Lower lobe of right lung (tissue), 2 donors: ENCODE results near the gene CCDC60. TPM values are rescaled to one million over a fixed set of nuclear protein-coding genes. Genes with fewer than 3 reads are reported as not detected.

Experiments used
- ATAC-seq, 2 donors: fragments of 200-7000 bp; cut with Tn5 transposase; one replicate each; pipeline ENCODE4 v1.9.1; 2020 to 2022; ENCODE audit warnings: mild to moderate bottlenecking in 2 of 2, moderate library complexity in 2 of 2
- DNase-seq: peaks from one replicate; pipeline ENCODE4 v3.0.0-alpha.2; 2020
- H3K27ac ChIP-seq: fragments of 200-600 bp; one replicate; pipeline ENCODE4 v1.8.0; 2022
- H3K27me3 ChIP-seq: fragments of 200-600 bp; one replicate; pipeline ENCODE4 v1.8.0; 2022; ENCODE audit warnings: low read depth
- H3K36me3 ChIP-seq: fragments of 200-600 bp; one replicate; pipeline ENCODE4 v1.8.0; 2022; ENCODE audit warnings: mild to moderate bottlenecking
- H3K4me1 ChIP-seq: fragments of 200-600 bp; one replicate; pipeline ENCODE4 v1.8.0; 2022
- H3K4me3 ChIP-seq: fragments of 200-600 bp; one replicate; pipeline ENCODE4 v1.8.0; 2022; ENCODE audit warnings: mild to moderate bottlenecking
- H3K9me3 ChIP-seq: fragments of 200-600 bp; one replicate; pipeline ENCODE4 v1.8.0; 2022
- intact Hi-C: fragments of 100-400 bp; cut with DNase I; formaldehyde crosslinking; loops from one replicate; pipeline ENCODE4 v1.11.0; 2022
- long read RNA-seq: library from polyadenylated mRNA; unstranded; transcript quantifications from one replicate; pipeline ENCODE4 v2.0.0, GENCODE V29; 2021
- total RNA-seq: library from RNA; stranded (reverse); fragmentation: NEBNext Ultra II Directional; extraction: Animal tissue kit (Norgen Biotek cat#: 25700); gene quantifications from one replicate; pipeline ENCODE4 v1.2.1, GENCODE V29; 2021
- TF ChIP-seq, protein P1 (sequence below): fragments of 200-600 bp; IDR thresholded peaks from one replicate; pipeline ENCODE4 v1.8.0; 2022; ENCODE audit warnings: antibody characterized with exemption, mild to moderate bottlenecking
- donor health status: DM: no; HTN: yes; CAD: no; lungs with severe emphysema.

Gene CCDC60, protein sequence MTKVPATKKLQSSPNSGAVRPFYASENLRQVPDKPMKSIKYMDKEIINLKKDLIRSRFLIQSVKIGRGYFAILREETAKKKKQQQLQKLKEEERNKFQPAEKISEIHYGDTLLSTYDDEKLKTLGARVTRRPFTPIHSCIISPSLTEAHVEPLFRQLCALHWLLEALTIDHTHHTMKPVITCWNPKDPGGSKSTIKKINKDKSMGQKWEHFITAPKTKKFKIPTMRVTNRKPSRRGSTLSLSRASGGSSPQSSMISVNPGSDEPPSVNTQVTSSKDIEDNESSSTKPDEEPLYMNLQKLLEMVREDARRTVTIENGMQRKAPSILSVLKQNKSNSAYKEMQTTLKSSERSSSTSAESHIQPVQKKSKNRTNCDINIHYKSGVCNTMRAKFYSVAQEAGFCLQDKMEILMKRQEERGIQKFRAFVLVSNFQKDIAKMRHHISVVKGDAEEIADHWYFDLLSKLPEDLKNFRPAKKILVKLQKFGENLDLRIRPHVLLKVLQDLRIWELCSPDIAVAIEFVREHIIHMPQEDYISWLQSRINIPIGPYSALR
- total RNA-seq, result 2.2 TPM
- long read RNA-seq, partial matches to known transcripts, result 0 of 2 reads
- long read RNA-seq, other reads (novel, unspliced or antisense), result 2 of 2 reads

DNA sequence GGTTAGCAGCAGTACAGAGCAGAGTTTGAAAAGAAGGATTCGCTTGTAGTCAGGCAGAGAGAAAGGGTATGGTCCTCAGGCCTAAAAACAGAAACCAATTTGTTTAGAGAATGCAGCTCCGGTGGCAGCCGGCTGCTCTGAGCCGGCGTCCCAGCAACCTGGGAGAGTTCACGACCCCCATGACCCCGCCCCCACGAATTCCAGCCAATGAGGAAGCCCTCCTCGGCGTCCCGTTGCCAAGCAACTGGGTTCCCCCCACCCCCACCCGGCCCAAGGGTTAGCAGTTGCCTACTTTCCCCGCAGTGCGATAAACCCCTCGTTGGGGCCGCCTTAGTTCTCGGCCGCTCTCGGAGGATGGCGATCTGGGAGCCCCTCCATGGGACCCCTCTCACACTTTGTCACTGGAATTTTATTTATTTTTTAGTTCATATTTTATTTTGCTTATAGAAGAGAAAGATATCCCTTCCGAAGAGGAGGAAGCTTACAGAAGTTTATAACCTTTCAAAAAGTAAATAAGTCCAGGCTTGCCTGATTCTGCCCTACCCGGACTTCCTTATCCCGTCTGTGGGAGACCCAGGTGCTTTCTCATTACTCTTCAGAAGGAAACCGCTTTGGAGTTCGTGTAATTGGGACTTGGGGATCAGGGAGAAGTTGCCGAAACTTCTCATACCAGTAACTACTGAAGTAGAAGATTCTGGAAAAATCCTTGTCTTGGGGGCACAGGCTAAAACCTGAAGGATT lies at the start of gene CCDC60:
TSS of gene CCDC60 (plus strand) at position 300 of the 741 bp plus-strand sequence. CDS start 448 bp downstream, outside the sequence.
- DNase-seq (peak; percentile 50), ATAC-seq (no peak)
- H3K27me3 ChIP-seq, result no peaks in the 10 kb centered on the region
- H3K9me3 ChIP-seq, result no peaks in the 10 kb centered on the region
- intact Hi-C loops, result no loop called here
- H3K36me3 ChIP-seq, result no peaks in the 10 kb centered on the region
- no peak within 1 kb of the TSS for H3K4me3 ChIP-seq
- H3K4me1 ChIP-seq, result no peaks in the 10 kb centered on the region
- H3K27ac ChIP-seq, result no peak within 1 kb of the TSS
- TF ChIP-seq, protein P1, sequence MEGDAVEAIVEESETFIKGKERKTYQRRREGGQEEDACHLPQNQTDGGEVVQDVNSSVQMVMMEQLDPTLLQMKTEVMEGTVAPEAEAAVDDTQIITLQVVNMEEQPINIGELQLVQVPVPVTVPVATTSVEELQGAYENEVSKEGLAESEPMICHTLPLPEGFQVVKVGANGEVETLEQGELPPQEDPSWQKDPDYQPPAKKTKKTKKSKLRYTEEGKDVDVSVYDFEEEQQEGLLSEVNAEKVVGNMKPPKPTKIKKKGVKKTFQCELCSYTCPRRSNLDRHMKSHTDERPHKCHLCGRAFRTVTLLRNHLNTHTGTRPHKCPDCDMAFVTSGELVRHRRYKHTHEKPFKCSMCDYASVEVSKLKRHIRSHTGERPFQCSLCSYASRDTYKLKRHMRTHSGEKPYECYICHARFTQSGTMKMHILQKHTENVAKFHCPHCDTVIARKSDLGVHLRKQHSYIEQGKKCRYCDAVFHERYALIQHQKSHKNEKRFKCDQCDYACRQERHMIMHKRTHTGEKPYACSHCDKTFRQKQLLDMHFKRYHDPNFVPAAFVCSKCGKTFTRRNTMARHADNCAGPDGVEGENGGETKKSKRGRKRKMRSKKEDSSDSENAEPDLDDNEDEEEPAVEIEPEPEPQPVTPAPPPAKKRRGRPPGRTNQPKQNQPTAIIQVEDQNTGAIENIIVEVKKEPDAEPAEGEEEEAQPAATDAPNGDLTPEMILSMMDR, result no peak

DNA sequence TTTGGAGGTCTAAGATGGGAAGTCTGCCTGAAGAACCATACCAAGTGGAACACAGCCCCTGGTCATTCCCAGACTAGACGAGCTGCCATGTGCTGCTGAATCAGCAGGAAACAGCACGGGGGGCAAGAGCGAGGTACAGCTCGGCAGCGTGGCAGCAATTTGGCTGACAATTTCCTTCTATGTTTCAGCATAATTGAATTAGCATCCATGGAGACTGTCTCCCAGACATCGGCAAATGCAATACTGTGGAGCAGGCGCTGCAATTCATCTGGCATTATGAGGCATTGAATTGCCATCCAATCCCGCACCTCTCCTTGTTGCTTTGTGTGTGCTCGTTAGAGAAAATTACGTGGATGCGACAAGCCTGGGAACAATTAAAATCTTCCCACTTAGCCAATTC lies 46.0 kb upstream of the CCDC60 start:
- ATAC-seq (no peak), DNase-seq (no peak)
- H3K4me1 ChIP-seq, result no peaks in the 10 kb centered on the region
- TF ChIP-seq, protein P1, result no peak
- no peaks in the 10 kb centered on the region for H3K27me3 ChIP-seq
- H3K36me3 ChIP-seq, result no peaks in the 10 kb centered on the region
- H3K27ac ChIP-seq, result no peak overlapping the region
- H3K4me3 ChIP-seq, result no peak overlapping the region
- no peaks in the 10 kb centered on the region for H3K9me3 ChIP-seq
- intact Hi-C loops, result no loop called here

DNA sequence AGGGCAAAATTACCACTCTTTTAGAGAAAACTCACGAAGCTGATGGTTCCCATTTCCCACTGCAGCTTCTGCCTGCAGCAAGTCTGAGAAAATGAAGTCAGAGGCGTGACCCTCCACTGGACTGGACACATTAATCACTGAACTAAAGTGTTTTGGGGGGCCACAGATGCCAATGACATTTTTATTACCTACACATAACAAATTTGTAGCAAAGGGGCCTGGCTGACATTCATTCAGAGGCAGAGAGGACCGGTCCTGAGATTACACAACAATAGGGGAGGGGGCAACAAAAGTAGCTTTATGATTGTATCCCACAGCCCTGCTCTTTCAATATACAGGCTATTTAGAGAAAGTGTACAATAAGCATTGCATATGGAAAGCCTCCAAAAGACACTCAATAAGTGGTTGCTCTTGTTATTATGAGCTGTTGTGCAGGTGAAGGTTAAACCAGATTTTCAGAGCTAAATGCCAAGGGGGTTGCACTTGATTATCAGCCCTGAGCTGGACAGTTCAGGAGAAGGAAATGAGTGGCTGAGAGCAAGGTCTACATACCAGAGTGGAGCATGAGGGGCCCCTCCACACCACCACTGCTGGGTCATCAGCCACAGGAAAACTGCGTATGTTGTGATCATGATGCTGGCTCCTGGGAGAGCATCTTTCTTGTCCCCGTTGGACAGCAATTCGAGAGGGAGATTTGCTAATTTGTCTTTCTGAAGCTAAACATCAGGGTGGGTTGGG lies 41.5 kb upstream of the CCDC60 start:
- no peaks in the 10 kb centered on the region for H3K36me3 ChIP-seq
- no peaks in the 10 kb centered on the region for H3K4me1 ChIP-seq
- TF ChIP-seq, protein P1, result no peak
- intact Hi-C loops, result no loop called here
- no peaks in the 10 kb centered on the region for H3K27me3 ChIP-seq
- H3K4me3 ChIP-seq, result no peak overlapping the region
- ATAC-seq (no peak), DNase-seq (no peak)
- no peak overlapping the region for H3K27ac ChIP-seq
- no peaks in the 10 kb centered on the region for H3K9me3 ChIP-seq

DNA sequence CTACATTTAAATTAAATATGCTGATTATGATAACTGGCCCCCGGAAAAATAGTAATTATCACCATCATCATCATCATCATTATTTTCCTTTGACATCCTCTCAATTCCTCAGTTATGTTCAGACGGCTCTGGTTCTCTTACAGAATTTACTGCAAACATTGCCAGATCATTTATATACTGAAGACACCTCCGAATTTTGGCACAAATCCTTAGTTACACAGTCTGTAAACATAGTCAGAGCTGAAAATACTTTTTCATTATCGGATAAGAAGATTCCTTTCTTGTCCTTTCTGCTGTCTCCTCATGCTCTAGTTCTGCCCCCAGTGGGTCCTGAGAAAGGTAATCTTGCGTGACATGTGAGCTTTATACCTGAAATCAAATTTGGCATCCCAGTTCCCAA lies 40.3 kb upstream of the CCDC60 start:
- intact Hi-C loops, result no loop called here
- H3K27me3 ChIP-seq, result no peaks in the 10 kb centered on the region
- H3K4me1 ChIP-seq, result no peaks in the 10 kb centered on the region
- H3K4me3 ChIP-seq, result no peak overlapping the region
- H3K27ac ChIP-seq, result no peak overlapping the region
- no peak for DNase-seq
- no peaks in the 10 kb centered on the region for H3K9me3 ChIP-seq
- H3K36me3 ChIP-seq, result no peaks in the 10 kb centered on the region
- no peak for ATAC-seq
- TF ChIP-seq, protein P1, result no peak

DNA sequence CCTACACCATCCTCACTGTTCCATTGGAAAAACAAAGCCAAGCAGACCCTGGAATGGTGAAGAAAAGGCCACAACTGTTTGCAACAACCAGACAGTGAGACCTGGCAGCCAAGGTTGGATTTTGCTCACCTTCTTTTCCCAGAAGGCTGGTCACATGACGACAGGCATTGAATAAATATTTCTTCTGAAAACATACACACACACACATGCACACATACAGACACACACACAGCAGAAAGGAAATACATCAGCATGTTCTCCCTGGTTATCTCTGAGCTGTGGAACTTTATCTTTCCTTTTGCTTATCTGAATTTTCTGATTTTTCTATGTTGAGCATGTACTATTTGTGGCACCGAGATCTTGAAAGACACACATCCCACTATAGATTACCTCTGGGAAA lies 38.0 kb upstream of the CCDC60 start:
- Histone ChIP-seq H3K4me3 (no peak overlapping the region), H3K9me3 (no peaks in the 10 kb centered on the region), H3K27me3 (no peaks in the 10 kb centered on the region), H3K4me1 (no peaks in the 10 kb centered on the region), H3K36me3 (no peaks in the 10 kb centered on the region), H3K27ac (no peak overlapping the region)
- ATAC-seq (no peak), DNase-seq (no peak)
- intact Hi-C loops, result no loop called here
- TF ChIP-seq, protein P1, result no peak
